ENCODE data around the gene PRMT3. TPM values are rescaled to one million over a fixed set of nuclear protein-coding genes. Genes with fewer than 3 reads are reported as not detected.

The PRMT3 gene
- total and polyA plus RNA-seq, 2 donors (not counting 3 experiments of a cell fraction or from before 2014, with no cell fraction given): 6.2 to 13.3 TPM

DNA sequence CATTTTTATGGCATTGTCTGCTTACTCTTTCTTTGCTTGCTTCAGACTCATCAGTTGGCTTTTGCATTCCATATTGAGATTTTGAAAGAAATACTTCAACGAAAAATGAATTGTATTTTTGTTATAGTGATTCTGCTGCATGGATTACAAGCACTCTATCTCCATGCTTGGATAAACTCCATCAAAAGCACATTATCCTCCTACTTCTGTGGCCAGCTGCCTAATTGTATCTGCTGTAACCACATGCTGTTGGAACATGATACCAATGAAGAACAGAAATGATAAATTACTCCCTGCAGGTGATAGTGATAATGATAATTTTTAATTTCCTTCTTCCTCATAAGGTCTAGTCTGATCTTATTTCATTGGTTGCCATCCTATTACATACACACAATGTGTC is 100.8 kb downstream of the PRMT3 start:
- intact Hi-C loops (cut with micrococcal nuclease): no loop called here
- H3K36me3 ChIP-seq (ENCODE audit: control insufficient read depth in 2 of 2, extremely low read depth in 1 of 2, insufficient read depth in 2 of 2, low read length in 2 of 2): no peaks in the 10 kb centered on the region
- POLR2A ChIA-PET: no interaction called here

DNA sequence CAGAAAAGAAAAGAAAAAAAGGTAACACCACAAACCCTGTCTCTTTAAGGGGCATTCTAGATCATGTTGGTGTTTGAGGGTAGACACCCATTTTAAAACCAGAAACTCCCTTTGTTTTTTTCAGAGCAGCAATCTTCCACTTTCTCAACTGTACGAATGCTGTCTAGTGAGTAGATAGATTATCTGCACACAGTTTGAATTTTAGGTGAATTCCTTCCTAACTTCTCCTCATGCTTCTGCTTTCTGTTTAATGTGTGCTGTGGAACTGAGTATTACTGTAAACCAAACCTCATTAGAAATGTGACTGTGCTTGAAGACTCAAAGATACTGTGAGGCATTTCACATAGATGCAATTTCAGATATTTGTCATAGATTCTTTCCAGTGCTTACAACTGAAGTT is 102.4 kb downstream of the PRMT3 start:
- no peaks in the 10 kb centered on the region for H3K9me3 ChIP-seq (replicated peaks; ENCODE audit: control insufficient read depth, insufficient read depth, low read length)

More for the DNA sequence above, 100.8 kb downstream of the PRMT3 start:
- no peak overlapping the region for H2AFZ ChIP-seq (ENCODE audit: low read depth, low read length)
- no peak overlapping the region for H3K27ac ChIP-seq (ENCODE audit: insufficient read depth, low read depth, low read length)
- no TSS peak for BruUV-seq (replicated peaks)
- FAIRE-seq: no peak
- dilution Hi-C loops (cut with MboI; ENCODE audit: extremely low pct_ligation_motif_present, low sequenced_read_pairs): no loop called here
- CTCF ChIA-PET: interaction anchor here (1.3 to 1.4 kb wide), 2 partner anchors 10 to 14 kb away, joined by 3 to 4 read pairs; no protein-coding TSS in a partner anchor
- peaks cover 3% of the 10 kb centered on the region for H3K4me1 ChIP-seq (ENCODE audit: control insufficient read depth, extremely low read depth, insufficient read depth, low read length)
- no peaks in the 10 kb centered on the region for H3K79me2 ChIP-seq (ENCODE audit: control insufficient read depth, insufficient read depth, low read length)
- H3K9me3 ChIP-seq (replicated peaks; ENCODE audit: control insufficient read depth, insufficient read depth, low read length): no peaks in the 10 kb centered on the region
- TF ChIP-seq MYC (IDR thresholded peaks at IDR 0.05; ENCODE audit: low read depth, low read length) (no peak), JUN (IDR thresholded peaks at IDR 0.05; ENCODE audit: borderline replicate concordance, insufficient read depth, insufficient read length, low read depth) (no peak), POLR2A (IDR thresholded peaks at IDR 0.05; ENCODE audit: low read depth, low read length) (no peak), GATA2 (IDR thresholded peaks at IDR 0.05; ENCODE audit: insufficient read depth, insufficient read length, low read depth, low read length) (no peak), POLR2AphosphoS5 (IDR thresholded peaks at IDR 0.05; ENCODE audit: insufficient read depth, low read depth, low read length) (no peak)
- TF ChIP-seq, protein P1, sequence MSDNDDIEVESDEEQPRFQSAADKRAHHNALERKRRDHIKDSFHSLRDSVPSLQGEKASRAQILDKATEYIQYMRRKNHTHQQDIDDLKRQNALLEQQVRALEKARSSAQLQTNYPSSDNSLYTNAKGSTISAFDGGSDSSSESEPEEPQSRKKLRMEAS (IDR thresholded peaks at IDR 0.05; ENCODE audit: insufficient read depth, insufficient read length): no peak
- no peaks in the 10 kb centered on the region for H3K9me1 ChIP-seq (replicated peaks; ENCODE audit: control insufficient read depth, extremely low read depth, insufficient read depth, low read length)
- no peak overlapping the region for H3K4me2 ChIP-seq (ENCODE audit: insufficient read depth, low read length)
- no peak overlapping the region for H3K4me3 ChIP-seq (replicated peaks in 1 of 3; ENCODE audit: insufficient read depth in 1 of 3, low read depth in 1 of 3, low read length in 3 of 3)
- no peaks in the 10 kb centered on the region for H4K20me1 ChIP-seq (replicated peaks; ENCODE audit: control insufficient read depth, extremely low read depth, insufficient read depth, low read length)
- H3K9ac ChIP-seq (replicated peaks; ENCODE audit: extremely low read depth, insufficient read depth, low read length): no peak overlapping the region
- H3K27me3 ChIP-seq (ENCODE audit: control insufficient read depth in 2 of 2, insufficient read depth in 2 of 2, low read length in 2 of 2): no peaks in the 10 kb centered on the region
- DNase-seq (ENCODE audit: low read depth, low spot score): no peak

More for the DNA sequence above, 102.4 kb downstream of the PRMT3 start:
- ChIA-PET CTCF (interaction anchor here (1.0 kb wide), 1 partner anchor 9 kb away, joined by 5 read pairs; no protein-coding TSS in a partner anchor), POLR2A (no interaction called here)
- Histone ChIP-seq H3K4me2 (ENCODE audit: insufficient read depth, low read length) (no peak overlapping the region), H3K36me3 (ENCODE audit: control insufficient read depth in 2 of 2, extremely low read depth in 1 of 2, insufficient read depth in 2 of 2, low read length in 2 of 2) (no peaks in the 10 kb centered on the region), H3K9me1 (replicated peaks; ENCODE audit: control insufficient read depth, extremely low read depth, insufficient read depth, low read length) (no peaks in the 10 kb centered on the region), H3K4me3 (replicated peaks in 1 of 3; ENCODE audit: insufficient read depth in 1 of 3, low read depth in 1 of 3, low read length in 3 of 3) (no peak overlapping the region), H2AFZ (ENCODE audit: low read depth, low read length) (no peak overlapping the region), H3K9ac (replicated peaks; ENCODE audit: extremely low read depth, insufficient read depth, low read length) (no peak overlapping the region), H4K20me1 (replicated peaks; ENCODE audit: control insufficient read depth, extremely low read depth, insufficient read depth, low read length) (no peaks in the 10 kb centered on the region), H3K27me3 (ENCODE audit: control insufficient read depth in 2 of 2, insufficient read depth in 2 of 2, low read length in 2 of 2) (no peaks in the 10 kb centered on the region), H3K27ac (ENCODE audit: insufficient read depth, low read depth, low read length) (no peak overlapping the region), H3K4me1 (ENCODE audit: control insufficient read depth, extremely low read depth, insufficient read depth, low read length) (peaks cover 3% of the 10 kb centered on the region), H3K79me2 (ENCODE audit: control insufficient read depth, insufficient read depth, low read length) (no peaks in the 10 kb centered on the region)
- TF ChIP-seq POLR2A (IDR thresholded peaks at IDR 0.05; ENCODE audit: low read depth, low read length) (no peak), POLR2AphosphoS5 (IDR thresholded peaks at IDR 0.05; ENCODE audit: insufficient read depth, low read depth, low read length) (no peak), GATA2 (IDR thresholded peaks at IDR 0.05; ENCODE audit: insufficient read depth, insufficient read length, low read depth, low read length) (no peak), EZH2 (IDR thresholded peaks at IDR 0.05; ENCODE audit: borderline replicate concordance, low read depth, low read length, severe bottlenecking) (no peak), JUN (IDR thresholded peaks at IDR 0.05; ENCODE audit: borderline replicate concordance, insufficient read depth, insufficient read length, low read depth) (no peak), MYC (IDR thresholded peaks at IDR 0.05; ENCODE audit: low read depth, low read length) (no peak), FOS (IDR thresholded peaks at IDR 0.05; ENCODE audit: borderline replicate concordance, insufficient read depth, low read length) (no peak)
- TF ChIP-seq, protein P2, sequence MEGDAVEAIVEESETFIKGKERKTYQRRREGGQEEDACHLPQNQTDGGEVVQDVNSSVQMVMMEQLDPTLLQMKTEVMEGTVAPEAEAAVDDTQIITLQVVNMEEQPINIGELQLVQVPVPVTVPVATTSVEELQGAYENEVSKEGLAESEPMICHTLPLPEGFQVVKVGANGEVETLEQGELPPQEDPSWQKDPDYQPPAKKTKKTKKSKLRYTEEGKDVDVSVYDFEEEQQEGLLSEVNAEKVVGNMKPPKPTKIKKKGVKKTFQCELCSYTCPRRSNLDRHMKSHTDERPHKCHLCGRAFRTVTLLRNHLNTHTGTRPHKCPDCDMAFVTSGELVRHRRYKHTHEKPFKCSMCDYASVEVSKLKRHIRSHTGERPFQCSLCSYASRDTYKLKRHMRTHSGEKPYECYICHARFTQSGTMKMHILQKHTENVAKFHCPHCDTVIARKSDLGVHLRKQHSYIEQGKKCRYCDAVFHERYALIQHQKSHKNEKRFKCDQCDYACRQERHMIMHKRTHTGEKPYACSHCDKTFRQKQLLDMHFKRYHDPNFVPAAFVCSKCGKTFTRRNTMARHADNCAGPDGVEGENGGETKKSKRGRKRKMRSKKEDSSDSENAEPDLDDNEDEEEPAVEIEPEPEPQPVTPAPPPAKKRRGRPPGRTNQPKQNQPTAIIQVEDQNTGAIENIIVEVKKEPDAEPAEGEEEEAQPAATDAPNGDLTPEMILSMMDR (IDR thresholded peaks at IDR 0.05; ENCODE audit: extremely low read depth in 1 of 2, insufficient read depth in 1 of 2, low read depth in 1 of 2, low read length in 2 of 2): no peak
- TF ChIP-seq, protein P1 (IDR thresholded peaks at IDR 0.05; ENCODE audit: insufficient read depth, insufficient read length): no peak
- dilution Hi-C loops (cut with MboI; ENCODE audit: extremely low pct_ligation_motif_present, low sequenced_read_pairs) (no loop called here), intact Hi-C loops (cut with micrococcal nuclease) (loop anchor here (5.0 kb wide), 1 partner anchor 83 kb away; no protein-coding TSS in a partner anchor)
- DNase-seq (ENCODE audit: low read depth, low spot score) (no peak), FAIRE-seq (no peak)
- BruUV-seq (replicated peaks): no TSS peak
